WTC11 (cell line): ENCODE data around the gene DSG4.

ENCODE experiments used
- AFF4 ChIP-seq: sonication (generic); formaldehyde crosslinking; IDR thresholded peaks from 2 replicates; pipeline ENCODE4 v1.8.1; 2023; ENCODE audit warnings: mild to moderate bottlenecking, missing genetic modification reagents, borderline replicate concordance
- ATF2 ChIP-seq: sonication (generic); formaldehyde crosslinking; IDR thresholded peaks from 2 replicates; pipeline ENCODE4 v1.8.1; 2022; ENCODE audit warnings: low read depth, missing genetic modification reagents, borderline replicate concordance
- CBFB ChIP-seq: sonication (generic); formaldehyde crosslinking; IDR thresholded peaks from 2 replicates; pipeline ENCODE4 v1.8.1; 2022; ENCODE audit warnings: mild to moderate bottlenecking, low read depth, missing genetic modification reagents
- CREM ChIP-seq: sonication (generic); formaldehyde crosslinking; IDR thresholded peaks from 2 replicates; pipeline ENCODE4 v1.8.1; 2022; ENCODE audit warnings: mild to moderate bottlenecking, missing genetic modification reagents, moderate library complexity
- CTCF ChIP-seq: fragments of 200-600 bp; IDR thresholded peaks from 2 replicates; pipeline ENCODE4 v1.8.0; 2022; ENCODE audit warnings: antibody characterized with exemption
- E2F1 ChIP-seq: sonication (generic); formaldehyde crosslinking; IDR thresholded peaks from 2 replicates; pipeline ENCODE4 v1.8.0; 2022; ENCODE audit warnings: mild to moderate bottlenecking, missing genetic modification reagents
- ESRRA ChIP-seq: sonication (generic); formaldehyde crosslinking; IDR thresholded peaks from 2 replicates; pipeline ENCODE4 v1.8.1; 2022; ENCODE audit warnings: mild to moderate bottlenecking, missing genetic modification reagents, borderline replicate concordance
- NR2C2 ChIP-seq: sonication (generic); formaldehyde crosslinking; IDR thresholded peaks from 2 replicates; pipeline ENCODE4 v1.8.0; 2022; ENCODE audit warnings: mild to moderate bottlenecking, missing genetic modification reagents
- USF1 ChIP-seq: sonication (generic); formaldehyde crosslinking; IDR thresholded peaks from 2 replicates; pipeline ENCODE4 v1.8.0; 2022; ENCODE audit warnings: mild to moderate bottlenecking, missing genetic modification reagents
- ZNF232 ChIP-seq: sonication (generic); formaldehyde crosslinking; IDR thresholded peaks from 2 replicates; pipeline ENCODE4 v1.8.0; 2022; ENCODE audit warnings: mild to moderate bottlenecking, missing genetic modification reagents
- ZNF281 ChIP-seq: sonication (generic); formaldehyde crosslinking; IDR thresholded peaks from 2 replicates; pipeline ENCODE4 v1.8.0; 2023; ENCODE audit warnings: mild to moderate bottlenecking, missing genetic modification reagents
- ZNF317 ChIP-seq: sonication (generic); formaldehyde crosslinking; IDR thresholded peaks from 2 replicates; pipeline ENCODE4 v1.8.1; 2023; ENCODE audit warnings: low read depth, mild to moderate bottlenecking, moderate library complexity, missing genetic modification reagents, borderline replicate concordance
- ZNF671 ChIP-seq: fragments of 250-450 bp; sonication (Bioruptor Pico); IDR thresholded peaks from 2 replicates; pipeline ENCODE4 v1.8.0; 2021; ENCODE audit warnings: mild to moderate bottlenecking

GRCh38 chr18:31445908-31446307 is 69.3 kb downstream of the DSG4 start:
- no peak for TF ChIP-seq USF1
- TF ChIP-seq ATF2 (CRISPR knock-in tag): no peak
- no peak for TF ChIP-seq ZNF317 (CRISPR knock-in tag)
- TF ChIP-seq ZNF281: no peak
- TF ChIP-seq ZNF232 (CRISPR knock-in tag): no peak
- no peak for TF ChIP-seq CBFB (CRISPR knock-in tag)
- TF ChIP-seq E2F1 (CRISPR knock-in tag): no peak
- no peak for TF ChIP-seq ZNF671 (CRISPR knock-in tag)
- TF ChIP-seq ESRRA (CRISPR knock-in tag): no peak
- no peak for TF ChIP-seq CTCF
- TF ChIP-seq CREM (CRISPR knock-in tag): no peak
- TF ChIP-seq AFF4 (CRISPR knock-in tag): no peak
- TF ChIP-seq NR2C2: no peak
